Activated naive CD4-positive, alpha-beta T cell treated with anti-CD3 and anti-CD28 coated beads, Interleukin-2, amount 10 ng/mL, durations not matched to agents 7 days and 5 days (primary cell): ENCODE data around the gene ACTR1A.
"Not testable (repeated sequence)": the region's sequence is repeated elsewhere in the genome, so short reads cannot be mapped to it uniquely, and the experiment has no call there.

Experiments used
- CTCF ChIA-PET: fragments of 350-600 bp; sonication (Branson Sonifier 250); formaldehyde crosslinking; loops from one replicate; lab custom pipeline; 2021; ENCODE audit warnings: antibody characterized with exemption; lab: Charles Lee
- DNase-seq: peaks from one replicate; pipeline ENCODE4 v3.0.0-alpha.2; 2020
- H3K27ac Mint-ChIP-seq: one replicate; pipeline ENCODE4 v1.8.0; 2021; ENCODE audit warnings: mild to moderate bottlenecking, moderate library complexity, mixed read lengths
- H3K27me3 Mint-ChIP-seq: one replicate; pipeline ENCODE4 v1.8.0; 2021; ENCODE audit warnings: mild to moderate bottlenecking, mixed read lengths
- H3K36me3 Mint-ChIP-seq: one replicate; pipeline ENCODE4 v1.8.0; 2021; ENCODE audit warnings: mixed read lengths
- H3K4me1 Mint-ChIP-seq: one replicate; pipeline ENCODE4 v1.8.0; 2021; ENCODE audit warnings: mixed read lengths
- H3K4me3 Mint-ChIP-seq: one replicate; pipeline ENCODE4 v1.8.0; 2021; ENCODE audit warnings: mild to moderate bottlenecking, moderate library complexity, mixed read lengths
- H3K9me3 Mint-ChIP-seq: one replicate; pipeline ENCODE4 v1.8.0; 2021; ENCODE audit warnings: mixed read lengths

The ACTR1A gene

DNA sequence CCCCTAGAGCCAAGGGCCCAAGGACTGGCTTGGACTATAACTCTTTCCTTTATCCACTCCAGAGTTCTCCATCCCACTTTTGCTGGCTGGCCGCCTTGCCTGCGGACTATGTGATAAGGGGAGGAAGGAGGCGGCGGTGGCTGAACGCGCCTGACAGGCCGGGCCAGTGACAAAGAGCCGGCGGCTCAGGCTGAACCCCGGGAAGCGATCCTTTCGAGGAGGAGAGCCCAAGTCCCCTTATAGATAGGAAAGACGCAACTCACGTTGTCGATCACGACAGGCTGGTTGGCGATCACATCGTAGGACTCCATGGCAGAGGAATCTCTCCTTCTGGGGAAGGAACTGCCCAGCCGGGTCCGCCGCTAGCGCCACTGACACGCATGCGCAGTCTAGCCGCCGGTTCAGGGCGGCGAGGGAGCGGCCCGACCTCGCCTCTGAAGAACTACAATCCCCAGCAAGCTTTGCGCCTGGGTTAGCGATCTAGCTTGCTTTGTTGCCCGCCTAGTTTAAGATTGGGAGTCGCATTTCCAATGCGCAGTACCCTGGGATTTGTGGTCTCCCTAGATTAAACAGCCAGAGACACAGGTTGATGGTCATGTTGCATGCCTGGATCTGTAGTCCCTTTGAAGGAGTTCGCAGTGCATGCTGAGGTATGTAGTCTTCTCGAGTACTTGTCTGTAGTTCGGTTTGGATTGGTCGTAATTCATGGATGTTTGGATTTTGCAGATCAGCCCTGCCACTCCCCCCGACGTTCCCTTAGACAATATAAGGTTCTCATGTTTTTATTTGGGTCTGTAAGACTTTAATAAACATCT, at the start of gene ACTR1A:
Gene ACTR1A, minus strand, starts transcription at position 376 of the 815 bp plus-strand sequence. Its CDS starts 65 bp downstream, at position 311.
- peak; percentile 97 for DNase-seq
- H3K36me3 Mint-ChIP-seq = peaks cover 16% of the 10 kb centered on the region
- no peak within 1 kb of the TSS for H3K4me3 Mint-ChIP-seq
- CTCF ChIA-PET = interaction anchor here (0.8 to 5.3 kb wide), 11 partner anchors 9 to 272 kb away, joined by 3 to 84 read pairs (median 3); partner anchors contain the start of genes ARL3 and SFXN2
- H3K27ac Mint-ChIP-seq = no peak within 1 kb of the TSS
- peaks cover 31% of the 10 kb centered on the region for H3K4me1 Mint-ChIP-seq
- H3K27me3 Mint-ChIP-seq = no peaks in the 10 kb centered on the region
- no peaks in the 10 kb centered on the region for H3K9me3 Mint-ChIP-seq

DNA sequence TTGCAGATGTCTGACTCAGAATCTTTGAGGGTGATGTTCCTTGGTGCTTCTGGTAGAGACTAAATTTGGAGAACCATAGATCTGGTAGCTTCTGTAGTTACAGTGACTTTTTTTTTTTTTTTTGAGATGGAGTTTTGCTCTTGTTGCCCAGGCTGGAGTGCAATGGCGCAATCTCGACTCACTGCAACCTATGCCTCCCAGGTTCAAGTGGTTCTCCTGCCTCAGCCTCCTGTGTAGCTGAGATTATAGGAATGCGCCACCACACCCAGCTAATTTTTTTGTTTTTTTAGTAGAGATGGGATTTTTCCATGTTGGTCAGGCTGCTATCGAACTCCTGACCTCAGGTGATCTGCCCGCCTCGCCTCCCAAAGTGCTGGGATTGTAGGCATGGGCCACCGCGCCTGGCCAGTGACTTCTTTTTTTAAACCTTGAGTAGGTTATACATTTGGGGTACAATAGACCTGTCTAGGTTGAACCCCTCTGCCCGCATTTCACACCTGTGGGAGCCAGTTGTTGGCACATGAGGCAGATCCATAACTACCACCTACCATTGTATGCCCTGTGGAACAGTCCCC, 48.2 kb upstream of the ACTR1A start:
- H3K9me3 Mint-ChIP-seq = no peaks in the 10 kb centered on the region
- DNase-seq = no peak
- CTCF ChIA-PET = no interaction called here
- H3K27me3 Mint-ChIP-seq = no peaks in the 10 kb centered on the region
- peaks cover 9% of the 10 kb centered on the region for H3K36me3 Mint-ChIP-seq
- peaks cover 2% of the 10 kb centered on the region for H3K4me1 Mint-ChIP-seq
- no peak overlapping the region for H3K27ac Mint-ChIP-seq
- no peak overlapping the region for H3K4me3 Mint-ChIP-seq

DNA sequence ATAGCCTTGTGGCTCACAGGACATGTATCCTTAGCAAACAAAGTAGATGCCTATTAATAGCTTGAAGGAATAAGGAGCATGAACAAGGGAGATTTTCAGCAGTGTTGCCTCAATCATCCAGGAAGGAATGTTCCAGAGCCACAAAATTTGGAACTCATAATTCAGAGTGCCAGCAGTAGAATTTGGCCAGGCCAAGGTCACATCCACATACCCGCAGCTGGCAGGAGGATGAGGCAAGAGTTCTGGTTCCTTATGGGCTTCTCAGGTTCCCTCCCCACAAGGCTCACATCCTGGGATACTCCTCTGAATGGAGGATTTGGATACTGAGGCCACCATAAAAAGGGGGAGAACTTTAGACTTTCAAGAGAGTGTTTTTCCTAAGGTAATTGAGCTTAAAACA, 47.0 kb upstream of the ACTR1A start:
- CTCF ChIA-PET = interaction anchor here (0.5 kb wide), 1 partner anchor 379 kb away, joined by 3 read pairs; no protein-coding TSS in a partner anchor
- peak overlapping the region; percentile 50 for H3K27ac Mint-ChIP-seq
- peaks cover 2% of the 10 kb centered on the region for H3K4me1 Mint-ChIP-seq
- no peaks in the 10 kb centered on the region for H3K9me3 Mint-ChIP-seq
- peaks cover 9% of the 10 kb centered on the region for H3K36me3 Mint-ChIP-seq
- DNase-seq = no peak
- H3K27me3 Mint-ChIP-seq = no peaks in the 10 kb centered on the region
- H3K4me3 Mint-ChIP-seq = no peak overlapping the region

DNA sequence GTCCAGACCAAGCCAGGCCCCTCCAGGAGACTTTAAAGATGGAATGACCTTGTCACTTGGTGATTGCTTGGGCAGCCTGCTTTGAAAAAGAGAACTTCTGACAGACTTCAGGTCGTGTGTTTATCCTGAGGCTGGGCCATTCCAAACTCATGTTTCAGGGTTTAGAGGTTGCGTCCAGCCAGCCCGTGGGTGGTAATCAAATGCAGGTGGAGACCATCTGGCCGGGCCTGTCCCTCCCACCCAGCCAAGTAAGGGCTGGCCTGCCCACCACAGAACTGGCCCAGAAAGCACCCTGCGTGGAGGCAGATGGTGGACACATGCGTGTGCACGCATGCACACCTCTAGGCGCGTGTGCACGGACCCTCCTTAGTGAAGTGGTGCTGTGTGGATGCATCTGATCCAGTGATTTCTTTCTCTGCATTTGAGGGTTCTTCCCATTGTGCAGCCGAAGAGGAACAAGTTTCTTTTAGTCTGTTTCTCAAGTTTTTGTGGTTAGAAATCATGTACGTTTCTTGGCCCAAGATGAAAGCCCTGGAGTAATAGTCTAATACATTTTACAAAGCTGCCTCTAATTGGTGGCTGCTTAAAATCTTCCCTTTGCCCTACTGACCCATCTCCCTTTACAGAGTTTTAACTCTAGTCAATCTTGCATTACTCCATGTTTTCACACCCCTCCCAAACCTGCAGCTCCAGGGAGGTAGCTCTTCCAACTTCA, 44.3 kb upstream of the ACTR1A start:
- Mint-ChIP-seq H3K4me3 (no peak overlapping the region), H3K27ac (no peak overlapping the region), H3K36me3 (peaks cover 9% of the 10 kb centered on the region), H3K4me1 (peaks cover 2% of the 10 kb centered on the region), H3K27me3 (no peaks in the 10 kb centered on the region), H3K9me3 (no peaks in the 10 kb centered on the region)
- no peak for DNase-seq
- CTCF ChIA-PET = interaction anchor here (0.5 kb wide), 1 partner anchor 55 kb away, joined by 3 read pairs; no protein-coding TSS in a partner anchor

DNA sequence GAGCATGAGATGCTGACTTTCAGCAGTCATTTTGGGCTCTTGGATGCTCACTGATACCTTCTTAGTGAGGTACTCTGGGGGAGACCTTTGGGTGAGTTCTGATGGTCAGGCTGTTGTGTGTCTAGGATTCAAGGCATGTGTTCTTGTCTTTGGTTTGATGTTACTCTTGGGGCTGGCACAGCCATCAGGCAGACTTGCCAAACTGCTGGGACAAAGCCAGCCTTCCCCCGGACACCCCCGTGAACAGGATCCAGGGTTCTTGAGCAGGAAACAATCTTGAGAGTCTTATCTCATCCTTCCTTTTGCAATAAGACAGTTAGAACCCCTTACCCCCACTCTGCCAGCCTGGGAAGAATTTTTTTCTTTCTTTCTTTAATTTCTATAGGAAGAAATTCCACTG, 43.5 kb upstream of the ACTR1A start:
- Mint-ChIP-seq H3K36me3 (peaks cover 9% of the 10 kb centered on the region), H3K27me3 (no peaks in the 10 kb centered on the region), H3K27ac (no peak overlapping the region), H3K9me3 (no peaks in the 10 kb centered on the region), H3K4me1 (peaks cover 2% of the 10 kb centered on the region), H3K4me3 (no peak overlapping the region)
- CTCF ChIA-PET = no interaction called here
- DNase-seq = no peak

DNA sequence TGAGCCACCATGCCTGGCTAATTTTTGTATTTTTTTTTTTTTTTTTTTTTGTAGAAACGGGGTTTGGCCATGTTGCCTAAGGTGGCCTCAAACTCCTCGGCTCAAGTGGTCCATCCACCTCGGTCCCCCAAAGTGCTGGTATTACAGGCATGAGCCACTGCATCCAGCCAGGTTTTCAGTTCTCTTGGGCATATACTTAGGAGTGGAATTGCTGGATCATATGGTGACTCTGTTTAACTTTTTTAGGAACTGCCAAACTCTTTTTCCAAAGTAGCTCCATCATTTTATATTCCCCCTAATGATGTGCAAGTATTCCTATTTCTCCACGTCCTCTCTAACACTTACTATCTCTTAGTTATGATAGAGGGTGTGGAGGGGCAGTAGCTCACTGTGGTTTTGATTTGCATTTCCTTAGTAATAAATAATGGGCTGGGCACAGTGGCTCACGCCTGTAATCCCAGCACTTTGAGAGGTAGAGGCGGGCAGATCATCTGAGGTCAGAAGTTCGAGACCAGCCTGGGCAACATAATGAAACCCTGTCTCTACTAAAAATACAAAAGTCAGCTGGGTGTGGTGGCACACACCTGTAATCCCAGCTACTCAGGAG, 42.9 kb upstream of the ACTR1A start:
- Mint-ChIP-seq H3K27me3 (no peaks in the 10 kb centered on the region), H3K4me3 (no peak overlapping the region), H3K27ac (no peak overlapping the region), H3K36me3 (peaks cover 6% of the 10 kb centered on the region), H3K4me1 (peaks cover 2% of the 10 kb centered on the region), H3K9me3 (no peaks in the 10 kb centered on the region)
- CTCF ChIA-PET = no interaction called here
- no peak for DNase-seq

DNA sequence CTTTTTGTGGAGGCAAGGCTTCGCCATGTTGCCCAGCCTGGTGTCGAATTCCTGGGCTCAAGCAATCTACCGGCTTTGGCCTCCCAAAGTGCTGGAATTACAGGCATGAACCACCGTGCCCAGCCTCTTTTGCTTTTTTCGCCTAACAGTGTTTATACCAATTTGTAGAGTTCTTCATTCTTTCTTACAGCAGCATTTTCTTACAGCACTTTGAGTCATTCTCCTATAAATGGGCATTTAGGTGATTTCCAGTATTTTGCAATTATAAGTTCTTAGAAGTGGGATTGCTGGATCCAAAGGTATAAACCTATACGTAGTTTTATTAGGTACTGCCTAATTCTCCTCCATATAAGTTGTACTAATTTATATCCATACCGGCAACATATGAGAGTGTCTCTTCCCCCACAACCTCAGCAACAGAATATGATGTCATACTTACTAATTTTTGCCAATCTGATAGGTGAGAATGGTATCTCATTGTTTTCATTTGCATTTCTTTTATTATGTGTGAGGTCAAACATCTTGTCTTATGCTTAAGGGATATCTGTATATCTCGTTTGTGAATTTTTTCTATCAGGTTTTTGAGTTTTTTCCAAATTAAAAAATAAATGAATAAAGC, 40.4 kb upstream of the ACTR1A start:
- peaks cover 2% of the 10 kb centered on the region for H3K4me1 Mint-ChIP-seq
- DNase-seq = no peak
- H3K36me3 Mint-ChIP-seq = peaks cover 3% of the 10 kb centered on the region
- no peak overlapping the region for H3K27ac Mint-ChIP-seq
- H3K4me3 Mint-ChIP-seq = no peak overlapping the region
- CTCF ChIA-PET = no interaction called here
- no peaks in the 10 kb centered on the region for H3K9me3 Mint-ChIP-seq
- no peaks in the 10 kb centered on the region for H3K27me3 Mint-ChIP-seq

DNA sequence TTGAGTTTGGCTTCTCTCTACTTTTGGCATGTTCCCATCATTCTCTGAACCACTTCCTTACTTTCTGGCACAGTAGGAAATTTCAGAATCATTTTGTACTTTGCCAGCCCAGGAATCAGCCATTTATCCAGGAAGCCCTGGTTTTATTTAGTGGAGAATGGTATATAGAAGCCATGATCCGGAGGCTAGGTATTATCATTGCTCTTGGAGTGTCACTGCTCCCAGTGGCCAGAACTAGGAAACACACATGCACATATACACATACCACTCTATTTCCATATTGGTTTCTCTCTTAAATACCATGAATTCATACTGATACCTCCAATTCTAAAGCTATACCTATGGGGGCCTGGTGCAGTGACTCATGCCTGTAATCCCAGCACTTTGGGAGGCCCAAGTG, 37.5 kb upstream of the ACTR1A start:
- H3K27me3 Mint-ChIP-seq = no peaks in the 10 kb centered on the region
- no peak overlapping the region for H3K4me3 Mint-ChIP-seq
- no peaks in the 10 kb centered on the region for H3K4me1 Mint-ChIP-seq
- peaks cover 1% of the 10 kb centered on the region for H3K36me3 Mint-ChIP-seq
- H3K27ac Mint-ChIP-seq = no peak overlapping the region
- no peak for DNase-seq
- no peaks in the 10 kb centered on the region for H3K9me3 Mint-ChIP-seq
- CTCF ChIA-PET = interaction anchor here (1.0 kb wide), 1 partner anchor 24 kb away, joined by 3 read pairs; no protein-coding TSS in a partner anchor

DNA sequence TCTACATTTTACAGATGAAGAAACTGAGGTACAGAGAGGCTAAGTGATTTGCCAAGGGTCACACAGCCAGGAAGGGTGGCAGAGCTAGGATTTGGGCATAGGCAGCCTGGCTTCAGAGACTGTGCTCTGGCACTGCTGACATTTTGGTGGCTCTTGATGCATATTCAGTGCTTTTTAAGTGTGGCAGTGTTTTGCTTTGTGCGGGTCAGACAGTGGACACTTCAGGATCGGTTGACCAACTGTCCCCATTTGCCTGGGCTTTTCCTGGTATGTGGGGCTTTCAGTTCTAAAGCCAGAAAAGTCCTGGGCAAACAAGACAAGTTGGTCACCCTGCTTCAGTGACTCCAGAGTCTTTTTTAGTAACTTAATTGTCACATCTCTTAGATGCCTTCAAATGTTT, 36.3 kb upstream of the ACTR1A start:
- Mint-ChIP-seq H3K36me3 (peaks cover 1% of the 10 kb centered on the region), H3K9me3 (no peaks in the 10 kb centered on the region), H3K27me3 (no peaks in the 10 kb centered on the region), H3K4me1 (no peaks in the 10 kb centered on the region), H3K27ac (no peak overlapping the region), H3K4me3 (no peak overlapping the region)
- CTCF ChIA-PET = interaction anchor here (1.2 kb wide), 1 partner anchor 36 kb away, joined by 3 read pairs; no protein-coding TSS in a partner anchor
- DNase-seq = no peak

DNA sequence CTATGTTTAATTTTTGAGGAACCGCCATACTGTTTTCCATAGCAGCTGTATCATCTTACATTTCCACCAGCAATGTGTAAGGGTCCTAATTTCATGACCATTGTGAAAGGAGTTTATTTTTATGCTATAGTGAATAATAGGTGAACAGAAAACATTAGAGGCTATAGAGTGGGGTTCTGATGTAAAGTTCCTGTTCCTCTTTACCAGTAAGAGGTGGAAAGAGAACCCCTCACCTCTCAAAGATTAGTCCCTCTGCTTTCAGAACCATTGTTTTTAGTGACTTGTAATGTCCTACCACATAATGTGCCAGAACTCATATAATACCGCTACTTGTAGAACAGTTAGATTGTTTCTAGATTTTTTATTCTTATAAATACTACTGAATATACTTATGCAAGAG, 35.4 kb upstream of the ACTR1A start:
- Mint-ChIP-seq H3K27ac (no peak overlapping the region), H3K27me3 (no peaks in the 10 kb centered on the region)
- CTCF ChIA-PET = interaction anchor here (1.2 kb wide), 1 partner anchor 35 kb away, joined by 3 read pairs; no protein-coding TSS in a partner anchor

DNA sequence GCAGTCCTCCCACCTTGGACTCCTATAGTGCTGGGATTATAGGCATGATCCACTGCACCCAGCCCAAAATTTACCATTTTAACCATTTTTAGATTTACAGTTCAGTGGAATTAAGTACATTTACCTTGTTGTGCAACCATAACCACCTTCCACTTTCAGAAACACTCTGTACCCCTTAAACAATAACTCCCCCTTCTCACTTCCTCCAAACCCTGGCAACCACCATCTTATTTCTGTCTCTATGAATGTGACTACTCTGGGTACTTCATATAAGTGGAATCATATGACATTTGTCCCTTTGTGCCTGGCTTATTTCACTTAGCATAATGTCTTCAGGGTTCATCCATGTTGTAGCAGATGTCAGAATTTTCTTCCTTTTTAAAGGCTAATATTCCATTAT, 34.9 kb upstream of the ACTR1A start:
- CTCF ChIA-PET = no interaction called here
- DNase-seq = no peak
- no peaks in the 10 kb centered on the region for H3K27me3 Mint-ChIP-seq
- no peaks in the 10 kb centered on the region for H3K9me3 Mint-ChIP-seq
- H3K36me3 Mint-ChIP-seq = peaks cover 1% of the 10 kb centered on the region
- H3K4me1 Mint-ChIP-seq = no peaks in the 10 kb centered on the region
- H3K4me3 Mint-ChIP-seq = no peak overlapping the region
- H3K27ac Mint-ChIP-seq = peak overlapping the region; percentile 28

More for the DNA sequence above, 35.4 kb upstream of the ACTR1A start:
- no peak for DNase-seq
- Mint-ChIP-seq H3K9me3 (no peaks in the 10 kb centered on the region), H3K4me3 (no peak overlapping the region), H3K4me1 (no peaks in the 10 kb centered on the region), H3K36me3 (peaks cover 1% of the 10 kb centered on the region)

DNA sequence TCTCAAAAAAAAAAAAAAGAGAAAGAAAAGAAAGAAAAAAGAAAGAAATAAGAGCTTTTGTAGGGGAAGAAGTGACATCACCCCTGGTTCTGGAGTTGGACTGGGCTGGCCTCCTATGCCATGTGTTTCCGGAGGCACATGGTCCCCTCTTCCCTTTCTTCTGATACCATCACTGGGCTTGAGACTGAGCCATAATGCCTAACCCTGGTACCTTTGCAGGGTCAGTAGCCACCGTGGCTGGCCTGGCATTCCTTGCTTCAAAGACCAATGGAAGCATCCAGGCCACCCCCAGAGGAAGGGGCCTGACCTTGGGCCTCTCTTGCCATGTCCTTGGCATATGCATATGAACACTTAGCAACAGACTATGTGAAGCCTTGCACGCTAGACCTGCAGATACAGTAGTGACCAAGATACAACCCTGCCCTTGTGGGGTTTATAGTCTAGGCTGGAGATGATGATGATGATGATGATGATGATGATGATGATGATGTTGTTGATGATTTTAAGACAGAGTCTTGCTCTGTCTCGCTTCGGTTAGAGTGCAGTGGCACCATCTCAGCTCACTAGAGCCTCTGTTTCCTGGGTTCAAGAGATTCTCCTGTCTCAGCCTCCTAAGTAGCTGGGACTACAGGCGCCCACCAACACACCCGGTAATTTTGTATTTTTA, 33.1 kb upstream of the ACTR1A start:
- H3K36me3 Mint-ChIP-seq = no peaks in the 10 kb centered on the region
- H3K27ac Mint-ChIP-seq = no peak overlapping the region
- no peak overlapping the region for H3K4me3 Mint-ChIP-seq
- H3K9me3 Mint-ChIP-seq = no peaks in the 10 kb centered on the region
- DNase-seq = no peak
- H3K27me3 Mint-ChIP-seq = no peaks in the 10 kb centered on the region
- CTCF ChIA-PET = no interaction called here
- no peaks in the 10 kb centered on the region for H3K4me1 Mint-ChIP-seq

DNA sequence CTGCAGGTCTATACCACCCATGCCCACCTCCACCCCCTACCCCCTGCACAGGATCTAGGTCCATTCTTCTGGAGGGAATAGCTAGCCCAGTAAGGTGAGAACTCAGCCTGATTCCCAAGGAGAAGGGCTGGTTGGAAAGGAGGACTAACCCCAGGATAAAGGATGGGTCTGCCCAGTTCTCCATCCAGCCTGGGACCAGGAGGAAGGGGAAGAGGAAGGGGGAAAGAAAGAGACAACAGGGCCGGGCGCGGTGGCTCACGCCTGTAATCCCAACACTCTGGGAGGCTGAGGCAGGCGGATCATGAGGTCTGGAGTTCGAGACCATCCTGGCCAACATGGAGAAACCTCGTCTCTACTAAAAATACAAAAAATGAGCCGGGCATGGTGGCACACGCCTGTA, 32.5 kb upstream of the ACTR1A start:
- DNase-seq, H3K27me3 Mint-ChIP-seq, H3K36me3 Mint-ChIP-seq, CTCF ChIA-PET, H3K4me1 Mint-ChIP-seq, H3K4me3 Mint-ChIP-seq, H3K9me3 Mint-ChIP-seq, H3K27ac Mint-ChIP-seq: not testable (repeated sequence)
